ENCODE measurements around the gene EVI5. TPM values are rescaled to one million over a fixed set of nuclear protein-coding genes. Genes with fewer than 3 reads are reported as not detected.

The EVI5 gene
- total and polyA plus RNA-seq, 7 donors: 4.5 to 53.5 (median 39.9) TPM

DNA sequence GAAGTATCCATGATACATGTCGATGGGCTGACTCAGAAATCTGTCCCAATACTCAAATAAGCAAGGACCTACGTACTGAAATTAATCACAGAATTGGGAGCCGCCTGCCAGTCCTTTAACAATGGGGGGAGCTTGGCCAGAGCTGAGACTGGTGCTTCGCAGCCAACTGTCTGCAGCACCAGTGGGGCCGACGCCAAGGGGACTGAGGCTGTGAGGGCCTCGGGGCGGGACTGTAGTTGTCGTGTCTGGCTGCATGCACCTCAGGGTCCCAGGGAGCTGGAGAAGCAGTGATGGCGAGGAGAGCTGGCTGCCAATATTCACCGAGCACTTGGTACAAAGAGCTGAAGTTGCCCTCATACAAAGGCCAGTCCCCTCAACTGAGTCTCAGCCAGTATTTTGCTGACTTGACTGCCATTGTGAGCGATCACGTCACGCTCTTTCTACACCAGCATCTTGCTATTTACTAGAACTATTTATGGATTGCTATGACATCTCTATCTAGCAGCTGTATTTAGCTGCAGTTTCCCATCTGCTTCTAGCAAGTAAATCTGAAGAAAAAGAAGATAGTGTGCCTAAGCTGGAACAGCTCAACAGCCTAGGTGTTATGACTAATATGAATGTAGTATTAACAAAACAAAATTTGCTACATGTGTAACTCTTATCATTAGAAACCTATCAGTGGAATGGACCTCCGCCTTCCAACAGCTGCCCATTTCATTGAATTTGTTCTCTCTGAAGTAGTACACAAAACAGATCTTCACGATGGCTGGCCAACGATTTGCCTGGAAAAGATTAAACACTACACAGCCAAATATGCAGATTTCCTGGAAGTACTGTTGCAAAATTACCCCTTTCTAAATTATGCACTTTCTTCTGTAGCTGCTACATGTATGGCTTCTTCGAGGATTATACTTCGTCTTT lies 29.1 kb downstream of the EVI5 start:
- peaks cover 0 to 6% (median 2%) of the 10 kb centered on the region in 4 donors for H3K4me1 ChIP-seq
- DNase-seq: peak; percentile 67
- no peaks in the 10 kb centered on the region for H3K27me3 ChIP-seq
- TF ChIP-seq EP300 (IDR thresholded peaks at IDR 0.05) (no peak), POLR2AphosphoS5 (IDR thresholded peaks at IDR 0.05) (peak in 1 of 4 donors; percentile 10)
- intact Hi-C loops (cut with DNase I): no loop called here
- H3K36me3 ChIP-seq: no peaks in the 10 kb centered on the region
- H3K9me3 ChIP-seq: no peaks in the 10 kb centered on the region
- peak overlapping the region; percentile 35 to 65 (median 59) for H3K27ac ChIP-seq
- peak overlapping the region in 1 of 4 donors; percentile 3 for H3K4me3 ChIP-seq
- 89 to 95% methylated on average over 19 of the region's 19 CpGs for WGBS, 2 donors

DNA sequence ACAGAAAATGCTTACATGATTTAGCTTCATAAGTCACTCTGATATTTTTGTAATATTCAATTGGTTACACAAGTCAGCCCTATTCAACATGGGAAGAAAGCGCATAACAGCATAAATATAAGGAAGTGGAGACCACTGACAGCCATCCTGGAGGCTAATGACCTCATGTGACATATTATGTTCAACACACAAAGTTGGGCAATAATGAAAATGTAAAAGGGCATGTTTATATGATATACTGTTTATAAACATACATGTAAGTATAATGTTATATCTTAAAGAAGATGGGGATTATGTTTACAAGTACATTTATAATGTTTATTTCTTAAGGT lies 30.2 kb downstream of the EVI5 start:
- H3K36me3 ChIP-seq: no peaks in the 10 kb centered on the region
- DNase-seq: no peak
- TF ChIP-seq POLR2AphosphoS5 (IDR thresholded peaks at IDR 0.05) (no peak), CTCF (IDR thresholded peaks at IDR 0.05) (no peak), EP300 (IDR thresholded peaks at IDR 0.05) (no peak), POLR2A (IDR thresholded peaks at IDR 0.05) (no peak)
- H3K4me3 ChIP-seq: no peak overlapping the region
- H3K27ac ChIP-seq: no peak overlapping the region
- peaks cover 0 to 6% (median 2%) of the 10 kb centered on the region in 4 donors for H3K4me1 ChIP-seq
- H3K9me3 ChIP-seq: no peaks in the 10 kb centered on the region
- intact Hi-C loops (cut with DNase I): loop anchor here (5.0 kb wide), 1 partner anchor 78 kb away; the partner anchor contains the start of gene RPL5
- WGBS, 2 donors: 96 to 99% methylated on average over 1 of the region's 1 CpG
- no peaks in the 10 kb centered on the region for H3K27me3 ChIP-seq

GRCh38 chr1:92754000-92754718 lies 30.7 kb downstream of the EVI5 start:
- no peak overlapping the region for H3K27ac ChIP-seq
- peaks cover 0 to 6% (median 2%) of the 10 kb centered on the region in 4 donors for H3K4me1 ChIP-seq
- H3K4me3 ChIP-seq: no peak overlapping the region
- DNase-seq: no peak
- no peaks in the 10 kb centered on the region for H3K36me3 ChIP-seq
- WGBS, 2 donors: 90 to 97% methylated on average over 1 of the region's 1 CpG
- H3K27me3 ChIP-seq: no peaks in the 10 kb centered on the region
- intact Hi-C loops (cut with DNase I): loop anchor here (5.0 kb wide), 1 partner anchor 78 kb away; the partner anchor contains the start of gene RPL5
- H3K9me3 ChIP-seq: no peaks in the 10 kb centered on the region
- TF ChIP-seq EP300 (IDR thresholded peaks at IDR 0.05) (no peak), CTCF (IDR thresholded peaks at IDR 0.05) (no peak), POLR2A (IDR thresholded peaks at IDR 0.05) (no peak), POLR2AphosphoS5 (IDR thresholded peaks at IDR 0.05) (no peak)

- Histone ChIP-seq H3K4me3 (no peak overlapping the region), H3K4me1 (peaks cover 0 to 11% (median 6%) of the 10 kb centered on the region in 4 donors), H3K9me3 (no peaks in the 10 kb centered on the region), H3K27me3 (no peaks in the 10 kb centered on the region), H3K36me3 (no peaks in the 10 kb centered on the region), H3K27ac (no peak overlapping the region)
- 61% methylated on average over 3 of the region's 3 CpGs for WGBS, 2 donors
- intact Hi-C loops (cut with DNase I): loop anchor here (5.0 kb wide), 1 partner anchor 80 kb away; the partner anchor contains the start of gene RPL5
- no peak for DNase-seq
- no peak for TF ChIP-seq POLR2AphosphoS5 (IDR thresholded peaks at IDR 0.05)
- TF ChIP-seq EP300 (IDR thresholded peaks at IDR 0.05): no peak
- no peak for TF ChIP-seq POLR2A (IDR thresholded peaks at IDR 0.05)
- no peak for TF ChIP-seq CTCF (IDR thresholded peaks at IDR 0.05)
Observed at GRCh38 chr1:92752719-92753118, 32.2 kb downstream of the EVI5 start.

Data from sigmoid colon (tissue), 7 donors.